Urothelium cell line (cell line): Measurements from ENCODE around the gene FSTL4.

Source experiments
- DNase-seq: peaks from one replicate; pipeline ENCODE4 v3.0.0; 2011; ENCODE audit warnings: low spot score, mixed read lengths
- FAIRE-seq: peaks from 2 replicates; lab custom pipeline; 2011; peaks lifted over from hg19 to GRCh38; lab: Jason Lieb, UNC

The FSTL4 gene

GRCh38 chr5:133372293-133372937 is 239.9 kb downstream of the FSTL4 start:
- DNase-seq (no peak), FAIRE-seq (no peak)

- peak; percentile 88 for FAIRE-seq
- DNase-seq, result peak; percentile 60
Measured at GRCh38 chr5:133371371-133372155, 240.8 kb downstream of the FSTL4 start.

- no peak for FAIRE-seq
Measured at GRCh38 chr5:133370904-133371303, 241.4 kb downstream of the FSTL4 start.

GRCh38 chr5:133370036-133370831 is 242.1 kb downstream of the FSTL4 start:
- DNase-seq, result peak; percentile 86
- peak; percentile 99 for FAIRE-seq

More at GRCh38 chr5:133370904-133371303, 241.4 kb downstream of the FSTL4 start:
- DNase-seq, result no peak

GRCh38 chr5:133368916-133369783 is 243.2 kb downstream of the FSTL4 start:
- DNase-seq (no peak), FAIRE-seq (no peak)

GRCh38 chr5:133367984-133368383 is 244.4 kb downstream of the FSTL4 start:
- DNase-seq (no peak), FAIRE-seq (peak; percentile 71)

- FAIRE-seq, result no peak
- DNase-seq, result no peak
Measured at GRCh38 chr5:133367071-133367786, 245.1 kb downstream of the FSTL4 start.

- no peak for FAIRE-seq
Measured at GRCh38 chr5:133366438-133366837, 245.9 kb downstream of the FSTL4 start.

GRCh38 chr5:133365738-133366137 is 246.6 kb downstream of the FSTL4 start:
- no peak for DNase-seq
- peak; percentile 42 for FAIRE-seq

More at GRCh38 chr5:133366438-133366837, 245.9 kb downstream of the FSTL4 start:
- DNase-seq, result no peak

GRCh38 chr5:133364936-133365707 is 247.2 kb downstream of the FSTL4 start:
- DNase-seq, result no peak
- peak; percentile 9 for FAIRE-seq

GRCh38 chr5:133363807-133364587 is 248.3 kb downstream of the FSTL4 start:
- FAIRE-seq (peak; percentile 61), DNase-seq (no peak)

- FAIRE-seq, result no peak
Measured at GRCh38 chr5:133362438-133362837, 249.9 kb downstream of the FSTL4 start.

GRCh38 chr5:133361922-133362321 is 250.4 kb downstream of the FSTL4 start:
- DNase-seq (no peak), FAIRE-seq (no peak)

More at GRCh38 chr5:133362438-133362837, 249.9 kb downstream of the FSTL4 start:
- no peak for DNase-seq

- DNase-seq, result no peak
- no peak for FAIRE-seq
Measured at GRCh38 chr5:133360693-133361472, 251.5 kb downstream of the FSTL4 start.

GRCh38 chr5:133359861-133360260 is 252.5 kb downstream of the FSTL4 start:
- FAIRE-seq (peak; percentile 55), DNase-seq (no peak)

GRCh38 chr5:133358271-133358670 is 254.1 kb downstream of the FSTL4 start:
- DNase-seq, result no peak
- FAIRE-seq, result no peak

- FAIRE-seq (peak; percentile 89), DNase-seq (no peak)
Measured at GRCh38 chr5:133357758-133358157, 254.6 kb downstream of the FSTL4 start.
